Fibroblast of mammary gland (primary cell): ENCODE measurements around the gene ENTPD8.
A peak's percentile ranks its signal among the peaks of the same experiment; 100 is the strongest.

Source experiments
- DNase-seq: peaks from one replicate; pipeline ENCODE4 v3.0.0-alpha.2; 2010; ENCODE audit warnings: low read depth
- H3K4me3 ChIP-seq: 2 replicates; pipeline ENCODE4 v1.5.1; 2011; ENCODE audit warnings: low read depth, mild to moderate bottlenecking, low read length, moderate library complexity; ENCODE audit not compliant: control insufficient read depth
- CTCF ChIP-seq: conservative IDR thresholded peaks from 2 replicates; pipeline ENCODE4 v1.5.1; 2011; ENCODE audit warnings: low read depth, low read length, inconsistent platforms; ENCODE audit not compliant: control insufficient read depth, insufficient read depth

The ENTPD8 gene

GRCh38 chr9:137396227-137396626, 44.9 kb downstream of the ENTPD8 start:
- DNase-seq: peak; percentile 43
- TF ChIP-seq CTCF: no peak
- no peak overlapping the region for H3K4me3 ChIP-seq

GRCh38 chr9:137395666-137396010, 45.5 kb downstream of the ENTPD8 start:
- H3K4me3 ChIP-seq: no peak overlapping the region
- TF ChIP-seq CTCF: no peak
- no peak for DNase-seq

- no peak for DNase-seq
- TF ChIP-seq CTCF: no peak
- no peak overlapping the region for H3K4me3 ChIP-seq
Observed at GRCh38 chr9:137394866-137395665, 46.1 kb downstream of the ENTPD8 start.

DNA sequence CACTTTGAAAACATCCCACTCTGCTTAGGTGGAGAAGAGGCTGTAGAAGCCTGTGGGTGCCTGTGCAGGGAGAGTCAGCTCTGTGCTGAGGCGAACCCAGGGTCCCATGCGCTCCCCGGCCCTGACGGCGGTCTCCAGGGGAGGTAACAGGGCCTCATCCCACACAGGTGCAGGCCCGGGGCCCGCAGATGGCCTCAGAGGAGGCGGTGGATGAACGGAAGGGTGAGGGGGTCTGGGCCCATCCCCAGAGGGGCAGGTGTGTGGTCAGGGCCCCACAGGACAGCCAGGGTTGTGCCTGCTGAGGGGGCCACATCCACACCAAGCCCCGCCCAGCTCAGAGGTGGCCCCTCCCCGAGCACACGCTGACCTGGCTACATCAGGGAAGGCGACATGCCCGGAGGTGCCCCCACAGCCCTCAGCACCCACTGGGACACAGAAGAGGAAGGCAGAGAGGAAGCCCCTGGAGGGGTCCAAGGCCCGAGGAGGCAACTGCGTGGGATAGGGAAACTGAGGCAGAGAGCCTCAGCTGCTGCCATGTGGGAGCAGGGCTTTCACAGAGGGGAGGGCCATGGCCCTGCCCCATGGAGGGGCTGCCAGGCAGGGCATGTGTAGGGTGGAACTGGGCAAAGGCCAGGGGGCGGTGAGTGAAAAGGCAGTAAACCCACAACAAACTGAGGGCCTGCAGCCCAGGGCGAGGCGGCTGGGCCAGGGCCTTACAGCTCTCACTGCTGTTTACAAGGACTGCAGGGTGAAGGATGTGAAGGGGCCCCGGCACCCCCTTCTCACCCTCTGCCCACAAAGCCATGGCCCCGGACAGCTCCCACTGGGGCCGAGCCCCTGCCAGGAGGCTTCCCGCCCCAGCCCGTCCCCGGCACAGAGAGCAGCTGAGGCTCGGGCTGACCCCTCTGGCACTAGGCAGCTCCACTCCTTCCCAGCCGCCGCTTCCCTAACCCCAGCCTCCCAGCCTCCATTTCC, 47.7 kb downstream of the ENTPD8 start:
- DNase-seq: no peak
- H3K4me3 ChIP-seq: no peak overlapping the region
- no peak for TF ChIP-seq CTCF

GRCh38 chr9:137392232-137393007, 48.7 kb downstream of the ENTPD8 start:
- DNase-seq: no peak
- no peak overlapping the region for H3K4me3 ChIP-seq
- no peak for TF ChIP-seq CTCF

- no peak for DNase-seq
- no peak overlapping the region for H3K4me3 ChIP-seq
- no peak for TF ChIP-seq CTCF
Observed at GRCh38 chr9:137391411-137391754, 49.8 kb downstream of the ENTPD8 start.
